IMR-90 (cell line): Measurements from ENCODE around the gene CUTA. TPM values are rescaled to one million over a fixed set of nuclear protein-coding genes. Genes with fewer than 3 reads are reported as not detected.

Experiments
- ATAC-seq: fragments of 200-7000 bp; cut with Tn5 transposase; 2 replicates; pipeline ENCODE4 v1.9.1; 2020; ENCODE audit warnings: low read depth, mild to moderate bottlenecking, moderate library complexity
- BruUV-seq: library from RNA; stranded (reverse); fragments of 400-500 nt; replicated peaks from 2 replicates; lab custom pipeline; 2021; lab: Mats Ljungman, UMichigan
- CTCF ChIA-PET: fragments of 300-600 bp; formaldehyde crosslinking; extraction: SDS; loops from one replicate; lab custom pipeline; 2021; ENCODE audit warnings: antibody characterized with exemption; lab: Yijun Ruan, JAX
- POLR2A ChIA-PET: fragments of 300-600 bp; sonication (Branson Sonifier 250); formaldehyde crosslinking; loops from one replicate; lab custom pipeline; 2022; ENCODE audit warnings: antibody characterized with exemption; ENCODE audit not compliant: unreplicated experiment; lab: Charles Lee
- DNase-seq: peaks from one replicate; pipeline ENCODE4 v3.0.0; 2013
- H2AFZ ChIP-seq: replicated peaks from 2 replicates; pipeline ENCODE3; 2013; ENCODE audit warnings: low read length, mild to moderate bottlenecking; ENCODE audit not compliant: poor library complexity
- H2AK5ac ChIP-seq: 2 replicates; pipeline ENCODE4 v1.6.1; 2013; ENCODE audit warnings: low read depth, low read length, inconsistent platforms
- H2AK9ac ChIP-seq: replicated peaks from 2 replicates; pipeline ENCODE3; 2013; ENCODE audit warnings: mild to moderate bottlenecking, low read depth, low read length, moderate library complexity; ENCODE audit not compliant: poor library complexity
- H2BK120ac ChIP-seq: 2 replicates; pipeline ENCODE4 v1.6.1; 2013; ENCODE audit warnings: low read depth, low read length, inconsistent platforms
- H2BK15ac ChIP-seq: 3 replicates; pipeline ENCODE4 v1.6.1; 2013; ENCODE audit warnings: low read depth, low read length, inconsistent platforms
- H2BK20ac ChIP-seq: 2 replicates; pipeline ENCODE4 v1.6.1; 2013; ENCODE audit warnings: low read depth, mild to moderate bottlenecking, inconsistent platforms, low read length, moderate library complexity
- H2BK5ac ChIP-seq: 2 replicates; pipeline ENCODE4 v1.6.1; 2013; ENCODE audit warnings: mild to moderate bottlenecking, low read depth, low read length, inconsistent platforms; ENCODE audit not compliant: poor library complexity, severe bottlenecking
- H3K14ac ChIP-seq: replicated peaks from 2 replicates; pipeline ENCODE4 v1.6.1; 2013; ENCODE audit warnings: low read depth, low read length, inconsistent platforms
- H3K18ac ChIP-seq: 2 replicates; pipeline ENCODE4 v1.6.1; 2013; ENCODE audit warnings: low read depth, low read length, control low read depth
- H3K23ac ChIP-seq: 2 replicates; pipeline ENCODE4 v1.6.1; 2013; ENCODE audit warnings: low read depth, low read length, inconsistent platforms
- H3K27ac ChIP-seq: 2 replicates; pipeline ENCODE4 v1.5.1; 2013; ENCODE audit warnings: mild to moderate bottlenecking, control low read depth, low read length; ENCODE audit not compliant: insufficient read depth
- H3K27me3 ChIP-seq: 2 replicates; pipeline ENCODE4 v1.6.1; 2013; ENCODE audit warnings: low read length; ENCODE audit not compliant: control insufficient read depth, insufficient read depth
- H3K36me3 ChIP-seq: 2 replicates; pipeline ENCODE4 v1.6.1; 2013; ENCODE audit warnings: low read length, mixed read lengths; ENCODE audit not compliant: control insufficient read depth, insufficient read depth
- H3K4ac ChIP-seq: 2 replicates; pipeline ENCODE4 v1.6.1; 2013; ENCODE audit warnings: low read depth, low read length, inconsistent platforms
- H3K4me1 ChIP-seq: 2 replicates; pipeline ENCODE4 v1.6.1; 2013; ENCODE audit warnings: low read length, mixed read lengths; ENCODE audit not compliant: control insufficient read depth, insufficient read depth
- H3K4me2 ChIP-seq: 2 replicates; pipeline ENCODE4 v1.6.1; 2013; ENCODE audit warnings: low read depth, mild to moderate bottlenecking, control low read depth, low read length, moderate library complexity
- H3K4me3 ChIP-seq: 2 replicates; pipeline ENCODE4 v1.5.1; 2013; ENCODE audit warnings: low read depth, mild to moderate bottlenecking, control low read depth, low read length, moderate library complexity; ENCODE audit not compliant: insufficient read depth
- H3K56ac ChIP-seq: 2 replicates; pipeline ENCODE4 v1.6.1; 2013; ENCODE audit warnings: low read length, inconsistent platforms; ENCODE audit not compliant: insufficient read depth; ENCODE audit errors: extremely low read depth
- H3K79me1 ChIP-seq, 2 experiments: 2 replicates each; pipeline ENCODE4 v1.6.1; 2013; ENCODE audit warnings: low read length in 2 of 2, inconsistent platforms in 1 of 2, low read depth in 1 of 2
- H3K9ac ChIP-seq: 2 replicates; pipeline ENCODE4 v1.6.1; 2013; ENCODE audit warnings: low read depth, low read length, control low read depth
- H3K9me1 ChIP-seq: 2 replicates; pipeline ENCODE4 v1.6.1; 2013; ENCODE audit warnings: low read length, inconsistent platforms; ENCODE audit not compliant: insufficient read depth
- H3K9me3 ChIP-seq: 2 replicates; pipeline ENCODE4 v1.6.1; 2013; ENCODE audit warnings: low read length; ENCODE audit not compliant: control insufficient read depth, insufficient read depth
- H4K20me1 ChIP-seq: 2 replicates; pipeline ENCODE4 v1.6.1; 2013; ENCODE audit warnings: low read length, inconsistent platforms; ENCODE audit not compliant: insufficient read depth
- H4K5ac ChIP-seq: 2 replicates; pipeline ENCODE4 v1.6.1; 2013; ENCODE audit warnings: mild to moderate bottlenecking, low read depth, low read length, control low read depth
- H4K8ac ChIP-seq, 2 experiments: 2 replicates each; pipeline ENCODE4 v1.6.1; 2013; ENCODE audit warnings: low read depth in 2 of 2, low read length in 2 of 2, control low read depth in 1 of 2, inconsistent platforms in 1 of 2
- H4K91ac ChIP-seq: 2 replicates; pipeline ENCODE4 v1.6.1; 2013; ENCODE audit warnings: low read depth, low read length, inconsistent platforms; ENCODE audit not compliant: insufficient read depth
- BHLHE40 ChIP-seq: fragments of 150-350 bp; IDR thresholded peaks from 2 replicates; pipeline ENCODE4 v1.6.1; 2016; ENCODE audit warnings: mild to moderate bottlenecking, low read depth, low read length
- CHD1 ChIP-seq: IDR thresholded peaks from 2 replicates; pipeline ENCODE4 v1.6.1; 2012; ENCODE audit warnings: low read depth, low read length, improper control_type of control experiment
- CTCF ChIP-seq: conservative IDR thresholded peaks from 2 replicates; pipeline ENCODE4 v1.5.1; 2012; ENCODE audit warnings: mild to moderate bottlenecking, low read depth, low read length, improper control_type of control experiment
- FOS ChIP-seq: fragments of 150-350 bp; IDR thresholded peaks from 2 replicates; pipeline ENCODE4 v1.6.1; 2016; ENCODE audit warnings: low read depth, low read length
- MAFK ChIP-seq: IDR thresholded peaks from 2 replicates; pipeline ENCODE4 v1.6.1; 2012; ENCODE audit warnings: low read depth, low read length, improper control_type of control experiment
- POLR2A ChIP-seq: IDR thresholded peaks from 2 replicates; pipeline ENCODE4 v1.6.1; 2012; ENCODE audit warnings: mild to moderate bottlenecking, low read depth, low read length
- SMC3 ChIP-seq: fragments of 150-350 bp; IDR thresholded peaks from 2 replicates; pipeline ENCODE4 v1.6.1; 2016; ENCODE audit warnings: low read depth, mild to moderate bottlenecking, antibody characterized with exemption, low read length, moderate library complexity
- WGBS, 2 experiments: methylation state at CpG; one replicate each; pipeline versions ENCODE4 v1.1.5 to v1.1.7; 2013; ENCODE audit warnings: missing lambda C conversion rate in 2 of 2; ENCODE audit not compliant: insufficient read length in 1 of 2; ENCODE audit errors: extremely low coverage in 2 of 2; 5-methylcytosine and 5-hydroxymethylcytosine counted together
- dilution Hi-C: fragments of 300-500 bp; cut with HindIII; formaldehyde crosslinking; loops from one replicate; pipeline ENCODE4 v1.14.3; 2018; ENCODE audit warnings: low sequenced_read_pairs; ENCODE audit not compliant: unreplicated experiment
- in situ Hi-C: fragments of 300-500 bp; cut with MboI; formaldehyde crosslinking; loops from 3 replicates; pipeline ENCODE4 v1.14.3; 2019; ENCODE audit warnings: low sequenced_read_pairs, inconsistent platforms, mixed read lengths
- intact Hi-C: fragments of 100-400 bp; cut with micrococcal nuclease; formaldehyde crosslinking; loops from 2 replicates; pipeline ENCODE4 v1.10.0; 2022
- polyA plus RNA-seq, 3 experiments: library from polyadenylated mRNA; depleted of rRNA; stranded (reverse); fragments of >200 nt; gene quantifications; 2 replicates each; pipeline ENCODE4 v1.2.3, GENCODE V29; 2012; ENCODE audit warnings: low replicate concordance in 1 of 3
- total RNA-seq: library from RNA; depleted of rRNA; stranded (reverse); fragments of >200 nt; gene quantifications from 2 replicates; pipeline ENCODE4 v1.2.3, GENCODE V29; 2012

Gene CUTA
- total and polyA plus RNA-seq, 2 of the 4 experiments (the other 2 are of a cell fraction), result 136 to 427 TPM

GRCh38 chr6:33458676-33459075, 40.8 kb upstream of the CUTA start:
- dilution Hi-C loops (no loop called here), intact Hi-C loops (loop anchor here (10.0 kb wide), 1 partner anchor 216 kb away; no protein-coding TSS in a partner anchor)
- no peaks in the 10 kb centered on the region for H4K20me1 ChIP-seq

More at GRCh38 chr6:33458676-33459075, 40.8 kb upstream of the CUTA start:
- H4K5ac ChIP-seq, result no peak overlapping the region
- in situ Hi-C loops, result loop anchor here (10.0 kb wide), 1 partner anchor 246 kb away; no protein-coding TSS in a partner anchor
- WGBS, 2 experiments, result 80% methylated on average over 1 of the region's 3 CpGs; no CpG with 5 or more reads in 1 of the 2 experiments
- no TSS peak for BruUV-seq
- no peak overlapping the region for H2BK5ac ChIP-seq
- no peak overlapping the region for H3K4me2 ChIP-seq
- H3K4me1 ChIP-seq, result peaks cover 4% of the 10 kb centered on the region; the same call in 1 of the 2 replicates
- no peak overlapping the region for H2BK20ac ChIP-seq
- DNase-seq (no peak), ATAC-seq (no peak)
- peaks cover 3% of the 10 kb centered on the region; the same call in 1 of the 2 replicates for H3K9me1 ChIP-seq
- peaks cover 3% of the 10 kb centered on the region for H3K27me3 ChIP-seq
- TF ChIP-seq MAFK, result no peak
- no peak for TF ChIP-seq FOS
- TF ChIP-seq CTCF, result no peak
- TF ChIP-seq CHD1, result no peak
- TF ChIP-seq SMC3, result no peak
- TF ChIP-seq POLR2A, result no peak
- TF ChIP-seq BHLHE40, result no peak
- H3K36me3 ChIP-seq, result peaks cover 7% of the 10 kb centered on the region; the same call in 1 of the 2 replicates
- H3K18ac ChIP-seq, result no peak overlapping the region
- H3K4ac ChIP-seq, result no peak overlapping the region
- H3K14ac ChIP-seq, result no peak overlapping the region
- no peak overlapping the region for H3K56ac ChIP-seq
- no peak overlapping the region for H2AFZ ChIP-seq
- ChIA-PET CTCF (no interaction called here), POLR2A (no interaction called here)
- no peaks in the 10 kb centered on the region for H3K9me3 ChIP-seq
- no peak overlapping the region for H4K91ac ChIP-seq
- no peak overlapping the region for H2BK15ac ChIP-seq
- no peak overlapping the region for H2AK9ac ChIP-seq
- no peak overlapping the region for H4K8ac ChIP-seq
- H2AK5ac ChIP-seq, result no peak overlapping the region
- peaks cover 18 to 31% of the 10 kb centered on the region in 2 experiments; a peak in 3 of 4 replicates for H3K79me1 ChIP-seq
- H2BK120ac ChIP-seq, result no peak overlapping the region
- H3K9ac ChIP-seq, result no peak overlapping the region
- H3K23ac ChIP-seq, result no peak overlapping the region
- no peak overlapping the region for H3K4me3 ChIP-seq
- no peak overlapping the region for H3K27ac ChIP-seq
